Loucy (cell line): ENCODE data around the gene PCDH7.

ENCODE experiments used
- H2AFZ ChIP-seq: fragments of 200-600 bp; sonication (generic); 2 replicates; pipeline ENCODE4 v1.6.0; 2016; ENCODE audit warnings: antibody characterized with exemption, mild to moderate bottlenecking, low read length, moderate library complexity
- H3F3A ChIP-seq: fragments of 200-600 bp; 2 replicates; pipeline ENCODE4 v1.6.0; 2016; ENCODE audit warnings: antibody characterized with exemption, low read depth, mild to moderate bottlenecking
- H3K27me3 ChIP-seq: fragments of 200-600 bp; sonication (generic); 2 replicates; pipeline ENCODE4 v1.6.1; 2014; ENCODE audit warnings: low read length, mild to moderate bottlenecking; ENCODE audit not compliant: insufficient read depth, poor library complexity, severe bottlenecking
- H3K36me3 ChIP-seq: fragments of 200-600 bp; sonication (generic); 2 replicates; pipeline ENCODE4 v1.6.1; 2016; ENCODE audit warnings: low read length; ENCODE audit not compliant: insufficient read depth
- H3K4me1 ChIP-seq: fragments of 200-600 bp; sonication (generic); 2 replicates; pipeline ENCODE4 v1.5.1; 2014; ENCODE audit warnings: low read length, mild to moderate bottlenecking; ENCODE audit not compliant: insufficient read depth, poor library complexity, severe bottlenecking
- H3K4me2 ChIP-seq: fragments of 200-600 bp; sonication (generic); 2 replicates; pipeline ENCODE4 v1.6.0; 2014; ENCODE audit warnings: antibody characterized with exemption, low read length, low read depth, mild to moderate bottlenecking; ENCODE audit not compliant: poor library complexity, severe bottlenecking
- H3K4me3 ChIP-seq: fragments of 200-600 bp; sonication (generic); 2 replicates; pipeline ENCODE4 v1.5.1; 2014; ENCODE audit warnings: low read length, mild to moderate bottlenecking, mixed read lengths; ENCODE audit not compliant: poor library complexity, severe bottlenecking
- H3K79me2 ChIP-seq: fragments of 200-600 bp; sonication (generic); 2 replicates; pipeline ENCODE4 v1.6.1; 2014; ENCODE audit warnings: low read length; ENCODE audit not compliant: insufficient read depth
- H3K9ac ChIP-seq: fragments of 200-600 bp; sonication (generic); 2 replicates; pipeline ENCODE4 v1.6.0; 2014; ENCODE audit warnings: mild to moderate bottlenecking, low read depth, low read length, moderate library complexity; ENCODE audit not compliant: poor library complexity, severe bottlenecking
- H3K9me2 ChIP-seq: fragments of 200-600 bp; sonication (generic); replicated peaks from 2 replicates; pipeline ENCODE4 v1.6.1; 2016; ENCODE audit warnings: low read depth, low read length, mixed read lengths
- H3K9me3 ChIP-seq: fragments of 200-600 bp; sonication (generic); 2 replicates; pipeline ENCODE4 v1.6.1; 2014; ENCODE audit warnings: mild to moderate bottlenecking, antibody characterized with exemption, low read length, low read depth; ENCODE audit not compliant: insufficient read depth
- H4K20me1 ChIP-seq: fragments of 200-600 bp; sonication (generic); 2 replicates; pipeline ENCODE4 v1.6.0; 2014; ENCODE audit warnings: antibody characterized with exemption, low read length, mild to moderate bottlenecking; ENCODE audit not compliant: insufficient read depth, poor library complexity, severe bottlenecking
- EZH2phosphoT487 ChIP-seq: fragments of 200-600 bp; IDR thresholded peaks from 2 replicates; pipeline ENCODE4 v1.6.1; 2018; ENCODE audit warnings: antibody characterized with exemption, mild to moderate bottlenecking, moderate library complexity, borderline replicate concordance
- TF ChIP-seq, protein P1 (sequence below): fragments of 200-600 bp; sonication (generic); conservative IDR thresholded peaks from 2 replicates; pipeline ENCODE4 v1.5.1; 2014; ENCODE audit warnings: mild to moderate bottlenecking, antibody characterized with exemption, low read length

PCDH7 gene

DNA sequence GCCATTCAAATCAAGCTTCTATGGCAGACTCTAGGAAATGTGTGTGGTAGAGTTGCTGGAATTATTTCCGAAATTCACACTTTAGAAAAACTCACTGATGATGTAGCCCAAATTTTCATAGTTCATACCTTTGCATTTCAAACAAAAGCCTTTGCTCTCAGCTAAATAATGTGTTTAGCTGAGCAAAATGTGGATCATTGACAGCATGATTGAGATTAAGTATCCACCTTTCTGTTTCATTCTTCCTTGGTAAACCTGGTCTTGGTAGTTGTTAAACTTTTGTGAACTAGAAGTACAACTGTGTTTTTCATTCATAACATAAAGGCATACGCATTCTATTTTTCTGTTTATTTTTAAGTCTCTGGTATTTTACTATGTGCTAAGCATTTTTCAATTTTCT lies 7.2 kb downstream of the PCDH7 start:
- Histone ChIP-seq H2AFZ (no peak overlapping the region), H4K20me1 (no peaks in the 10 kb centered on the region), H3K9ac (no peak overlapping the region), H3K27me3 (no peaks in the 10 kb centered on the region), H3K4me3 (no peak overlapping the region), H3K36me3 (no peaks in the 10 kb centered on the region), H3K4me2 (no peak overlapping the region), H3F3A (no peaks in the 10 kb centered on the region), H3K79me2 (no peaks in the 10 kb centered on the region), H3K4me1 (no peaks in the 10 kb centered on the region), H3K9me3 (no peaks in the 10 kb centered on the region), H3K9me2 (no peaks in the 10 kb centered on the region)
- no peak for TF ChIP-seq EZH2phosphoT487
- TF ChIP-seq, protein P1, sequence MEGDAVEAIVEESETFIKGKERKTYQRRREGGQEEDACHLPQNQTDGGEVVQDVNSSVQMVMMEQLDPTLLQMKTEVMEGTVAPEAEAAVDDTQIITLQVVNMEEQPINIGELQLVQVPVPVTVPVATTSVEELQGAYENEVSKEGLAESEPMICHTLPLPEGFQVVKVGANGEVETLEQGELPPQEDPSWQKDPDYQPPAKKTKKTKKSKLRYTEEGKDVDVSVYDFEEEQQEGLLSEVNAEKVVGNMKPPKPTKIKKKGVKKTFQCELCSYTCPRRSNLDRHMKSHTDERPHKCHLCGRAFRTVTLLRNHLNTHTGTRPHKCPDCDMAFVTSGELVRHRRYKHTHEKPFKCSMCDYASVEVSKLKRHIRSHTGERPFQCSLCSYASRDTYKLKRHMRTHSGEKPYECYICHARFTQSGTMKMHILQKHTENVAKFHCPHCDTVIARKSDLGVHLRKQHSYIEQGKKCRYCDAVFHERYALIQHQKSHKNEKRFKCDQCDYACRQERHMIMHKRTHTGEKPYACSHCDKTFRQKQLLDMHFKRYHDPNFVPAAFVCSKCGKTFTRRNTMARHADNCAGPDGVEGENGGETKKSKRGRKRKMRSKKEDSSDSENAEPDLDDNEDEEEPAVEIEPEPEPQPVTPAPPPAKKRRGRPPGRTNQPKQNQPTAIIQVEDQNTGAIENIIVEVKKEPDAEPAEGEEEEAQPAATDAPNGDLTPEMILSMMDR, result no peak

DNA sequence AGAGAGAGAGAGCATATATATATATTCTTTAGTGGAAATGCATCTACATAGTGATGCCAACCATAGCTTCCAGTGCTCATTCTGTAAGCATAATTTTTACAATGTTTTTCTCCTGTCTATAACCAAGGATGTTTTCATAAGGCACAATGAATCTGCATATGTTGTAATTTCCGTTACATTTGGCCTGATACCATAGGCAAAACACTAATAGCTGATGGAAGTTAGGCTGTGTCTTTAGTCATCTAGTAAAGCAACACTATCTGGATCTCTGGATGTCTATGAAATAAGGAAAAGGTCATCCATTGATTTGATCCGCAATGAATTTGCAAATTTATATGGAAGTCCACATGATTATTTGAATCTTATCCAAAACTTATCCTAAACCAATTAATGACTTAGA lies 8.1 kb downstream of the PCDH7 start:
- Histone ChIP-seq H3K4me3 (no peak overlapping the region), H3K9me2 (no peaks in the 10 kb centered on the region), H4K20me1 (no peaks in the 10 kb centered on the region), H3K4me1 (no peaks in the 10 kb centered on the region), H2AFZ (no peak overlapping the region), H3K4me2 (no peak overlapping the region), H3K36me3 (no peaks in the 10 kb centered on the region), H3K9ac (no peak overlapping the region), H3K27me3 (no peaks in the 10 kb centered on the region), H3K79me2 (no peaks in the 10 kb centered on the region), H3K9me3 (no peaks in the 10 kb centered on the region), H3F3A (no peaks in the 10 kb centered on the region)
- TF ChIP-seq EZH2phosphoT487, result no peak
- TF ChIP-seq, protein P1, result no peak

DNA sequence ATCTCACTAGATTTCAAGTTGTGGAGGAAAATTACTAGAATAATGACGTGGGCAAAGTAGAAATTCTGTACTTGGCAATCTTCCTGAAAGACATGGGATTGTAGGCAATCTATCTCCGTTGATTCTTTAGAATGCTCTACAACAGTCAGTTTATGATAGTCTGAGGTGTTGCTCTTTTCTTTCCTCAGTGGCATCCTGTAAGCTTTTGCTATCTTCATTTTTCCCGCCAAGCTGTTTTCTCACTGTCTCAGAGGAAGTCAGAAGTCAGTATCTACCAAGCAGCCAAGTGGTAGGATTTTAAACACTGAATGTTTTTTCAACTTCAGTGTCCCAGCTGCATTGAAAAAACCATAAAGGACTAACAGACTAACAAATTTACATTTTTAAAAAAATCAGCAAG lies 23.7 kb downstream of the PCDH7 start:
- no peaks in the 10 kb centered on the region for H3K9me2 ChIP-seq
- no peak for TF ChIP-seq EZH2phosphoT487
- TF ChIP-seq, protein P1, result no peak
- no peak overlapping the region for H2AFZ ChIP-seq
- H3K4me2 ChIP-seq, result no peak overlapping the region
- H3F3A ChIP-seq, result no peaks in the 10 kb centered on the region
- H3K9me3 ChIP-seq, result no peaks in the 10 kb centered on the region
- no peak overlapping the region for H3K9ac ChIP-seq
- H3K4me3 ChIP-seq, result no peak overlapping the region
- H4K20me1 ChIP-seq, result no peaks in the 10 kb centered on the region
- no peaks in the 10 kb centered on the region for H3K27me3 ChIP-seq
- no peaks in the 10 kb centered on the region for H3K36me3 ChIP-seq
- H3K4me1 ChIP-seq, result no peaks in the 10 kb centered on the region
- no peaks in the 10 kb centered on the region for H3K79me2 ChIP-seq
